Measurements from ENCODE around the gene PHYHIPL.

PHYHIPL gene

GRCh38 chr10:59279991-59280505 is 103.6 kb downstream of the PHYHIPL start:
- H3K27ac ChIP-seq: no peak overlapping the region
- no peak for TF ChIP-seq CTCF (IDR thresholded peaks at IDR 0.05)
- no peak for TF ChIP-seq ZFX (IDR thresholded peaks at IDR 0.05; ENCODE audit: borderline replicate concordance)

DNA sequence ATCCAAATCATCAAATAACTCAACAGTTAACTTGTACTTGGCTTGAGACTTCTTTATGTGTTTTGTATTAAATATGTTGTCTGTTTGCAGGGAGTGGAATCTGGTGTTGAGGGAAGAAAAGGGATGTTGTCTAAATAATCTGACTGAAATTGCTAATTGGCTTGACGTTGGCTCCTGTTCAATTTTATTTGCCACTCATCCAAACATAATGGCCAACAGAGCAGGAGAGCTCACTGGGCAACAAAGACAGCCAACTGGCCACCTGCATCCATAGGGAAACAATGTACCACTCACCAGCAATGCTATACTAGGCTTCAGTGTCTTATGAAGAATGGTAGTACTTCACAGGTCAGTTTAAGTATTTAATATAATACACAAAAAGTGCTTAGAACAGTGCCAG is 105.4 kb downstream of the PHYHIPL start:
- no peak overlapping the region for H3K27ac ChIP-seq
- TF ChIP-seq CTCF (IDR thresholded peaks at IDR 0.05): no peak
- no peak for TF ChIP-seq ZFX (IDR thresholded peaks at IDR 0.05; ENCODE audit: borderline replicate concordance)

- no peak for TF ChIP-seq CTCF (IDR thresholded peaks at IDR 0.05)
- no peak for TF ChIP-seq ZFX (IDR thresholded peaks at IDR 0.05; ENCODE audit: borderline replicate concordance)
- H3K27ac ChIP-seq: no peak overlapping the region
Observed at GRCh38 chr10:59283456-59284091, 107.1 kb downstream of the PHYHIPL start.

DNA sequence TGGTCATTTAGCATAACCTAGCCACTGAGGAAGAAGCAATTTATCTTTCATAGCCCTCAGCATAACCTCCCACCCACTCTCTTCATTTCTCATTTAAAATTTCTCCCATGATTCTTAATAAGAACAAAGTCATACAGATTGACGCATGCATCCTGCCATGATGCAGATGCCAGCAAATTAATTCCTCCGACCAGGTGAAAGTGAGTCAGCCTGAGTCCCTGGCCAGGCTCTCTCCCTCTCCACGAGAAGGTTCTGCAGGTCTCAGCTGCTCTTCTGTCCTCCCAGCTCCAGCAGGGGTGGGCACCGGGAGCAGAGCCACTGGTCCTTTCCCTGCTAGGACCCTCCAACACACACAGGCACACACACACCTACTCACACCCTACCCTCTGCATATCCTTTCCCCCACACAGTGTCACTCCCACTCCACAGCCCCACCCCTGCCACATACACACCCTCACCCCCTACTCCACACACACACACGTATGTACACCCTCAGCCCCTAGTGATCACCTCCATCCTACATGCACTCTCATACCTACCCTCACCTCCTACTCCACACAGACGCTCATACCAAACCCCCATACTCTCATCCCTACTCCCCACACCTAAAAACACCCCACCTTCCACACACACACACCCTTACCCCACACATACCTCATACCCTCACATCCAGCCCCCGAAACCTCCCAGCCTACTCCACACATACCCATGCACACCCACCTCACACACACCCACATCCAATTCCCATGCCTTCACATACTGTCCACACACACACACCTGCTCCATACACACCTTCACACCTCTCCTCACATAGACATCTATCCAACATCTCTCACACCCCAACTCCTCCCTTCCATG is 107.9 kb downstream of the PHYHIPL start:
- no peak overlapping the region for H3K27ac ChIP-seq
- no peak for TF ChIP-seq ZFX (IDR thresholded peaks at IDR 0.05; ENCODE audit: borderline replicate concordance)
- TF ChIP-seq CTCF (IDR thresholded peaks at IDR 0.05): no peak

DNA sequence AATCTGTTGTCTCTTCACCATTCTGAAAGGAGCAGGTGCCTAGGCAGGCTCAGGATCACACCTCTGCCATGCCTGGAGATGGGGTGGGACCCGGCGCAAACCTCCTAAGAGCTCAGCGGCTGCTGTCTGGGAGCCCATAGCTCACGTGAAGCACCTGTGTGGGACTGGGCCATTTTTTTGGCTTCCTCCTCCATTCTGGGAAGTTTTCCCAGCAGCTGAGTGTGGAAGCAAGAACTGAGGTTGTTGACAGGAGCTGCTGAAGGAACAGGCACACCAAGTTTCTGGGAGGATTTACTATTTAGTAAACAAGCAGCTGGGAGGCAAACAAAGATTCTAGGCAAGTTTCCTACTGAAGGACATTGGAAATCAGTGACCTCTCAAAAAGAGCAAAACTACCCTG is 108.6 kb downstream of the PHYHIPL start:
- H3K27ac ChIP-seq: no peak overlapping the region
- no peak for TF ChIP-seq CTCF (IDR thresholded peaks at IDR 0.05)
- no peak for TF ChIP-seq ZFX (IDR thresholded peaks at IDR 0.05; ENCODE audit: borderline replicate concordance)

DNA sequence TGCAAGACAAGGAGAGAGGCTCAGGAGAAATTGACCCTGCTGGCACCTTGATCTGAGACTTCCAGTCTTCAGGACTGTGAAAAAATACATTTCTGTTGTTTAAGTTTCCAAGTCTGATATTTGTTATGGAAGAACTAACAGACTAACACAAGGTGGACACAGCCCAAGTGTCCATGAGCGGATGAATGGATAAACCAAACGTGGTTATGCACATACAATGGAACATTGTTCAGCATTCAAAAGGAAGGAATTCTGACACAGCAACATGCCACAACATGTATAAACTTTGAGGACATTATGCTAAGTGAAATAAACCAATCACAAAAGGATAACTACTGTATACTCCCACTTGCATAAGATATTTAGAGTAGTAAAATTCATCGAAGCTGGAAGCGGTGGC is 109.4 kb downstream of the PHYHIPL start:
- TF ChIP-seq CTCF (IDR thresholded peaks at IDR 0.05) (no peak), ZFX (IDR thresholded peaks at IDR 0.05; ENCODE audit: borderline replicate concordance) (no peak)
- no peak overlapping the region for H3K27ac ChIP-seq
